Natural killer cell (primary cell): ENCODE data around the gene FOXO1. TPM values are rescaled to one million over a fixed set of nuclear protein-coding genes. Genes with fewer than 3 reads are reported as not detected.

ENCODE experiments used
- ATAC-seq, 3 donors: fragments of 150-1000 bp in 2 of 3; fragments of 200-7000 bp in 1 of 3; cut with Tn5 transposase; 1 replicate in 1 of 3; 2 replicates in 2 of 3; pipeline ENCODE4 v1.10.0; 2021; ENCODE audit warnings: mild to moderate bottlenecking in 2 of 3, moderate library complexity in 2 of 3
- DNase-seq, 2 donors: peaks; one replicate each; pipeline versions ENCODE4 v3.0.0 to v3.0.0-alpha.2; 2013 to 2021; ENCODE audit warnings: mixed read lengths in 1 of 2
- H3K27ac ChIP-seq: one replicate; pipeline ENCODE4 v1.5.1; 2013; ENCODE audit warnings: mild to moderate bottlenecking, low read length
- H3K27me3 ChIP-seq: one replicate; pipeline ENCODE4 v1.6.1; 2013; ENCODE audit warnings: low read length; ENCODE audit not compliant: control insufficient read depth, insufficient read depth
- H3K36me3 ChIP-seq: one replicate; pipeline ENCODE4 v1.6.1; 2013; ENCODE audit warnings: low read length; ENCODE audit not compliant: control insufficient read depth, insufficient read depth
- H3K4me1 ChIP-seq: one replicate; pipeline ENCODE4 v1.6.1; 2013; ENCODE audit warnings: low read length; ENCODE audit not compliant: control insufficient read depth, insufficient read depth
- H3K4me3 ChIP-seq: one replicate; pipeline ENCODE4 v1.5.1; 2013; ENCODE audit warnings: low read length
- H3K9me3 ChIP-seq: one replicate; pipeline ENCODE4 v1.6.1; 2013; ENCODE audit warnings: low read length; ENCODE audit not compliant: control insufficient read depth, insufficient read depth
- H3K27ac Mint-ChIP-seq, 2 donors: one replicate each; pipeline ENCODE4 v1.8.0; 2022; ENCODE audit warnings: mild to moderate bottlenecking in 2 of 2, mixed read lengths in 2 of 2, moderate library complexity in 1 of 2
- H3K27me3 Mint-ChIP-seq, 2 donors: one replicate each; pipeline ENCODE4 v1.8.0; 2022; ENCODE audit warnings: low read depth in 2 of 2, mixed read lengths in 2 of 2
- H3K36me3 Mint-ChIP-seq: one replicate; pipeline ENCODE4 v1.8.0; 2022; ENCODE audit warnings: mixed read lengths
- H3K4me1 Mint-ChIP-seq, 2 donors: one replicate each; pipeline ENCODE4 v1.8.0; 2022; ENCODE audit warnings: mixed read lengths in 2 of 2
- H3K4me3 Mint-ChIP-seq: one replicate; pipeline ENCODE4 v1.8.0; 2022; ENCODE audit warnings: mild to moderate bottlenecking, moderate library complexity, mixed read lengths
- H3K9me3 Mint-ChIP-seq, 2 donors: one replicate each; pipeline ENCODE4 v1.8.0; 2022; ENCODE audit warnings: mixed read lengths in 2 of 2
- CTCF ChIP-seq: fragments of 200-600 bp; IDR thresholded peaks from one replicate; pipeline ENCODE4 v1.8.0; 2022; ENCODE audit warnings: antibody characterized with exemption
- WGBS: methylation state at CpG from one replicate; pipeline ENCODE4 v1.1.7; 2013; ENCODE audit warnings: missing lambda C conversion rate; ENCODE audit not compliant: insufficient coverage; 5-methylcytosine and 5-hydroxymethylcytosine counted together
- intact Hi-C: fragments of 100-400 bp; cut with micrococcal nuclease; formaldehyde crosslinking; loops from one replicate; pipeline ENCODE4 v1.14.2; 2022
- total RNA-seq, 4 donors: library from RNA; stranded (reverse); fragments of 120-200 nt in 1 of 4; gene quantifications; one replicate each; pipeline versions ENCODE4 v1.2.3 to v1.2.4, GENCODE V29; 2013 to 2022

FOXO1 gene
- total RNA-seq, 3 donors from 2014 or later (not counting 1 experiment from before 2014, with no cell fraction given), result 23.9 to 29.8 (median 27.6) TPM

GRCh38 chr13:40547591-40548315 lies 118.7 kb downstream of the FOXO1 start:
- ATAC-seq, result no peak
- no peaks in the 10 kb centered on the region for H3K9me3 Mint-ChIP-seq
- intact Hi-C loops, result no loop called here
- H3K27me3 Mint-ChIP-seq, result no peaks in the 10 kb centered on the region
- Histone ChIP-seq H3K27ac (no peak overlapping the region), H3K9me3 (no peaks in the 10 kb centered on the region), H3K4me3 (no peak overlapping the region), H3K36me3 (no peaks in the 10 kb centered on the region), H3K27me3 (no peaks in the 10 kb centered on the region), H3K4me1 (no peaks in the 10 kb centered on the region)
- H3K27ac Mint-ChIP-seq, result no peak overlapping the region
- TF ChIP-seq CTCF, result no peak
- H3K4me3 Mint-ChIP-seq, result no peak overlapping the region
- 96% methylated on average over 2 of the region's 2 CpGs for WGBS
- H3K36me3 Mint-ChIP-seq, result no peaks in the 10 kb centered on the region
- no peak for DNase-seq
- H3K4me1 Mint-ChIP-seq, result no peaks in the 10 kb centered on the region

GRCh38 chr13:40546047-40546446 lies 120.4 kb downstream of the FOXO1 start:
- H3K27me3 Mint-ChIP-seq, result no peaks in the 10 kb centered on the region
- H3K27ac Mint-ChIP-seq, result no peak overlapping the region
- Histone ChIP-seq H3K9me3 (no peaks in the 10 kb centered on the region), H3K4me3 (no peak overlapping the region), H3K4me1 (no peaks in the 10 kb centered on the region), H3K27ac (no peak overlapping the region), H3K36me3 (no peaks in the 10 kb centered on the region), H3K27me3 (no peaks in the 10 kb centered on the region)
- 97% methylated on average over 7 of the region's 7 CpGs for WGBS
- no peaks in the 10 kb centered on the region for H3K9me3 Mint-ChIP-seq
- no peaks in the 10 kb centered on the region for H3K36me3 Mint-ChIP-seq
- TF ChIP-seq CTCF, result no peak
- no peaks in the 10 kb centered on the region for H3K4me1 Mint-ChIP-seq
- ATAC-seq (no peak), DNase-seq (no peak)
- H3K4me3 Mint-ChIP-seq, result no peak overlapping the region
- intact Hi-C loops, result no loop called here

- intact Hi-C loops, result no loop called here
- H3K27ac ChIP-seq, result no peak overlapping the region
- Mint-ChIP-seq H3K4me1 (peaks cover 5 to 6% of the 10 kb centered on the region in 2 donors), H3K27me3 (no peaks in the 10 kb centered on the region), H3K9me3 (no peaks in the 10 kb centered on the region), H3K27ac (no peak overlapping the region), H3K36me3 (no peaks in the 10 kb centered on the region), H3K4me3 (no peak overlapping the region)
- no peaks in the 10 kb centered on the region for H3K4me1 ChIP-seq
- DNase-seq (no peak), ATAC-seq (no peak)
- WGBS, result 93% methylated on average over 7 of the region's 8 CpGs
- TF ChIP-seq CTCF, result no peak
- H3K4me3 ChIP-seq, result no peak overlapping the region
- no peaks in the 10 kb centered on the region for H3K27me3 ChIP-seq
- no peaks in the 10 kb centered on the region for H3K36me3 ChIP-seq
- no peaks in the 10 kb centered on the region for H3K9me3 ChIP-seq
These were observed 126.0 kb downstream of the FOXO1 start for GRCh38 chr13:40540328-40541044.
